Bronchial epithelial cell (primary cell): ENCODE data around the gene ZNF407. TPM values are rescaled to one million over a fixed set of nuclear protein-coding genes. Genes with fewer than 3 reads are reported as not detected.

Experiments
- DNase-seq: peaks from one replicate; pipeline ENCODE4 v3.0.0-alpha.2; 2010; ENCODE audit warnings: low read depth
- FAIRE-seq: peaks from 2 replicates; lab custom pipeline; 2011; peaks lifted over from hg19 to GRCh38; lab: Jason Lieb, UNC
- H3K27me3 ChIP-seq: 2 replicates; pipeline ENCODE4 v1.5.1; 2011; ENCODE audit warnings: low read length; ENCODE audit not compliant: control insufficient read depth, insufficient read depth
- H3K36me3 ChIP-seq: 2 replicates; pipeline ENCODE4 v1.5.1; 2011; ENCODE audit warnings: low read length; ENCODE audit not compliant: control insufficient read depth, insufficient read depth
- H3K4me3 ChIP-seq: 2 replicates; pipeline ENCODE4 v1.5.1; 2011; ENCODE audit warnings: mild to moderate bottlenecking, low read depth, low read length, control low read depth
- total RNA-seq: library from RNA; depleted of rRNA; stranded (reverse); fragments of >200 nt; gene quantifications from 2 replicates; pipeline ENCODE4 v1.2.1, GENCODE V29; 2014
- TF ChIP-seq, protein P1 (sequence below): IDR thresholded peaks from 2 replicates; pipeline ENCODE4 v1.5.1; 2011; ENCODE audit warnings: mild to moderate bottlenecking, moderate library complexity, low read length, control low read depth, inconsistent platforms; ENCODE audit not compliant: insufficient read depth, severe bottlenecking

ZNF407 gene
- total RNA-seq, 1 donor from 2014 or later, result 10.0 TPM

DNA sequence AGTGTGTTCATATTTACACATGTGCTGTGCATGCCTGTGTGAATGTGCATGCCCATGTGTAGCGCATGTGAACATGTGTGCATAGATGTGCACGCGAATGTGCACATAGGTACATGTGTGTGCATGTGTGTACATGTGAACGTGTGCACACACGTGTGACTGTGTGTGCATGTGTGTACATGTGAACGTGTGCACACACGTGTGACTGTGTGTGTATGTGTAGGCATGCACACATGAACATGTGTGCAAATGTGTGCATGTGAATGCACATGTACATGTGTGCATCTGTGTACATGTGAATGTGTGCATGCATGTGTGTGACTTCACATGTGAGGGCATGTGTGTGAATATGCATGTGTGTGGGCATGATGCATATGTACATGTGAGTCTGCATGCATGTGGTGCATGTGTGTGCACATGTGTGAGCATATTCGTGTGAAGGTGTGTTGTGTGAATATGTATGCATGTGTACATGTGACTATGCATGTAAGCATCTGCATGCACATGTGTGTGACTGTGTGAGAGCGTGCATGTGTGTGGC lies 488.9 kb downstream of the ZNF407 start:
- TF ChIP-seq, protein P1, sequence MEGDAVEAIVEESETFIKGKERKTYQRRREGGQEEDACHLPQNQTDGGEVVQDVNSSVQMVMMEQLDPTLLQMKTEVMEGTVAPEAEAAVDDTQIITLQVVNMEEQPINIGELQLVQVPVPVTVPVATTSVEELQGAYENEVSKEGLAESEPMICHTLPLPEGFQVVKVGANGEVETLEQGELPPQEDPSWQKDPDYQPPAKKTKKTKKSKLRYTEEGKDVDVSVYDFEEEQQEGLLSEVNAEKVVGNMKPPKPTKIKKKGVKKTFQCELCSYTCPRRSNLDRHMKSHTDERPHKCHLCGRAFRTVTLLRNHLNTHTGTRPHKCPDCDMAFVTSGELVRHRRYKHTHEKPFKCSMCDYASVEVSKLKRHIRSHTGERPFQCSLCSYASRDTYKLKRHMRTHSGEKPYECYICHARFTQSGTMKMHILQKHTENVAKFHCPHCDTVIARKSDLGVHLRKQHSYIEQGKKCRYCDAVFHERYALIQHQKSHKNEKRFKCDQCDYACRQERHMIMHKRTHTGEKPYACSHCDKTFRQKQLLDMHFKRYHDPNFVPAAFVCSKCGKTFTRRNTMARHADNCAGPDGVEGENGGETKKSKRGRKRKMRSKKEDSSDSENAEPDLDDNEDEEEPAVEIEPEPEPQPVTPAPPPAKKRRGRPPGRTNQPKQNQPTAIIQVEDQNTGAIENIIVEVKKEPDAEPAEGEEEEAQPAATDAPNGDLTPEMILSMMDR, result no peak
- Histone ChIP-seq H3K4me3 (no peak overlapping the region), H3K27me3 (no peaks in the 10 kb centered on the region), H3K36me3 (no peaks in the 10 kb centered on the region)
- DNase-seq (no peak), FAIRE-seq (peak; percentile 98)

DNA sequence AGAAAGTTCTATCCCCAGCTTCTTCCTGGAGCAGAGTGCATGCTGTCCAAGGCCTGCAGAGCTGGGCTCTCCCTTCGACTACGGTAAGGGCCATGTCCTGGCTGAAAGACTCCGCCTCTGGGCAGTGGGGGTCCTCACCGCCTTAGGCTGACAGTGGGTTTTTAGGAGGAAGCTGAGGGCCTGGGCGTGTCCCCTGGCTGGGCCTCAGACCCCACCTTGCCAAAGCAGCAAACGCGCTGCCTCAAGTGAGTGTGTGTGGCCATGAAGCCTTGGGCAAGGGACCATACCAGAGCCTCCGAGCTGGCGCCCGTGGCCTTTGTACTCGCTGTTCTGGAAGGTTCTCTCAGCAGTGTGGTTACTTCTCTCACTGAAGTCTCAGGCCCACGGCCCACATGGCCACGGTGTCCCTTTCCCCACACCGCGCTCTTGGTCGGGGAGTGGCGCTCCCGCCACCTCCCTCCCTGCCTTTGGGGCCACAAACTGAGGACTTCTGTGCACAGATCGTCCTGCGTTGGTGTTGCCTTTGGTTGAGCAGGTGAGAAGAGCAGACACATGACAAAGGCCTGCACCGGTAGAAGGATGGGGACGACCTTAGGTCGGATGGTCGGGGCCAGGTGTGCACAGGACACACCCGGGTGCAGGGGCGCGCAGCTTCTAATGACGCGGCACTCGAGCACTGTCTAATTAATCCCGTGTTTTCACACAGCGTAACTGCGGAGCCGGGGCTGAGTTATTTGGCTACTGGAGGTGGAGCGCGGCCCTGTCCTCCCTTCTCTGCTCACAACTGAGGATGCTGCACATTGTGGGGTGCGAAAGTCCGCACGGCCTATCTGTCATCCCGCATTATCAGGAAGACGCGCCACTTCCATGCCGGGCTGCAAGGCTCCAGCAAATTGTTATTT lies 489.7 kb downstream of the ZNF407 start:
- no peak for FAIRE-seq
- H3K27me3 ChIP-seq, result no peaks in the 10 kb centered on the region
- no peak overlapping the region for H3K4me3 ChIP-seq
- no peaks in the 10 kb centered on the region for H3K36me3 ChIP-seq
- TF ChIP-seq, protein P1, result no peak
- no peak for DNase-seq

DNA sequence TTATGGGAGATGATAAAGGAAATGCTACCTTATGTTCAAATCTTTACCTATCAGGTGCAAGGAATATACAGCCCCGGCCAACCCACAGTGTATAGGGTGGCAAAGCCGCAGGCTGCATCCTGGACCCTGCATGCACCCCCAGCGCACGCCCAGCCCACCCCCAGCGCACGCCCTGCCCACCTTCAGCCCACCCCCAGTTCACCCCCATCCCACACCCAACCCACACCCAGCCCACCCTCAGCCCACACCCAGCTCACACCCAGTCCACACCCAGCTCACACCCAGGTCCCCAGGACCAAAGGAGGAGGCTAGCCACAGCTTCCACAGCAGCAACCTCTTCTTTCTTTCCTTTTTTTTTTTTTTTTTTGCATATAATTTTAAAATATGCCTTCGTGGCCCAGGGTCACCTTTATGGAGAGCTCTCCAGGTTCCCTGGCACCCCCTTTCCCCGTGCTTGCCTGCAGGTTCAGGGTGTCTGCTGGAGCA lies 490.4 kb downstream of the ZNF407 start:
- H3K36me3 ChIP-seq, result no peaks in the 10 kb centered on the region
- FAIRE-seq (no peak), DNase-seq (no peak)
- no peaks in the 10 kb centered on the region for H3K27me3 ChIP-seq
- TF ChIP-seq, protein P1, result no peak
- H3K4me3 ChIP-seq, result no peak overlapping the region

DNA sequence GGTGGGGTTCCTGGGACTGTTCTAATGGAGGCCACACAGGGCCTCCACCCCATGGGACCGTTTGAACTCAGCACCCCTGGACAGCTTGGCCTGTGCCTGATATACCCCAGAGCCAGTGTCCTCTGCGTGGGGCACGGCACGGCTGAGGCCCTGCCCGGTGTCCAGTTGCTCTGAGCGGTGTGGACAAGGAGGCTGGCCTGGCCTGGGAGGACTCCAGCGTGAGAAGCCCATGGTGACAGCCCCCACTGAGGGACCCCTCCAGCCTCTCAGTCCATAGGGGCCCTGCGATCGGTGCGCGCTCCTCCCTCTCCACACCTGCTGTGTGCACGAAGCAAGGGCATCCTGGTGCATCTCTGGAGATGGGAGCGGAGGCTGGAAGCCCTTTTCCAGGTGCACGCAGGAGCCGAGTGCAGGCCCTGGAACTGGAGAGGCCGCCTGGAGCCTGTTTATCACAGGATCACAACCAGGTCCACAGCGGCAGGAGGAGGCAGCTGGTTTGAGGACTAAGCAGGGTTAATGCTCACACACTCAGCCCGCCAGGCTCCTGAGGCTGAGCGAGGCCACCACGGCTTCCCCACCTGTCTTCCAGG lies 491.0 kb downstream of the ZNF407 start:
- H3K36me3 ChIP-seq, result no peaks in the 10 kb centered on the region
- no peak overlapping the region for H3K4me3 ChIP-seq
- FAIRE-seq (no peak), DNase-seq (no peak)
- no peaks in the 10 kb centered on the region for H3K27me3 ChIP-seq
- TF ChIP-seq, protein P1, result no peak

DNA sequence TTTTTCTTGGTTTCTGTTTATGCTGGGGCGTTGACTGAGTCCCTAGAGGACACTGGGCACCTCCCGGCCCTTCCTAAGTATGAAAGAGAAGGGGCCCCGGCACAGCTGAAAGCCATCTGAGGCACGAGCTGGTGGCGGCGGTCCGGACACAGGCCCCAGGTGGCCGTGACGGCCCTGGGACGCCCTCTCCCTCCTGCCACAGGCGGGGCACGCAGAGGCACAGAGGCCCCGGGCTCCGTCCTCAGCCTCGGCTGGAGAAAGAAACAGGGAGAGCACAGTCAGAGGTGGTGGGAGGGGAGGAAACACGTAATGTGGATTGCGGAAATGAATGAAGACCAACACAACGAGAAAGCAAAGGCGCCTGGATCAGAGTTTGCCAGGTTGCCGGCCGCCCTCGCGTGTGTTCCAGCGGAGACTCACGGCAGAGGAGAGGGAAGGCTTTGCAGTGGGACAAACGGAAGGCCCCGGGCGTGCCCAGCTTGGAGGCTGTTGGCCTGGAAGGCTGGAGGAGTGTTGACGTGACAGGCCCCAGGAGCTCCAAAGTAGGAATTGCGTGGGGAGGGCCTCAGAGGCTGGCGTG lies 492.2 kb downstream of the ZNF407 start:
- H3K27me3 ChIP-seq, result no peaks in the 10 kb centered on the region
- TF ChIP-seq, protein P1, result no peak
- no peak for FAIRE-seq
- H3K4me3 ChIP-seq, result no peak overlapping the region
- no peaks in the 10 kb centered on the region for H3K36me3 ChIP-seq
- no peak for DNase-seq
